ENCODE data around the gene B3GAT3. TPM values are rescaled to one million over a fixed set of nuclear protein-coding genes. Genes with fewer than 3 reads are reported as not detected.
A peak's percentile ranks its signal among the peaks of the same experiment; 100 is the strongest.
"Not testable (repeated sequence)": the region's sequence is repeated elsewhere in the genome, so short reads cannot be mapped to it uniquely, and the experiment has no call there.

Gene B3GAT3
- total RNA-seq, 1 donor from 2014 or later: 32.8 TPM

DNA sequence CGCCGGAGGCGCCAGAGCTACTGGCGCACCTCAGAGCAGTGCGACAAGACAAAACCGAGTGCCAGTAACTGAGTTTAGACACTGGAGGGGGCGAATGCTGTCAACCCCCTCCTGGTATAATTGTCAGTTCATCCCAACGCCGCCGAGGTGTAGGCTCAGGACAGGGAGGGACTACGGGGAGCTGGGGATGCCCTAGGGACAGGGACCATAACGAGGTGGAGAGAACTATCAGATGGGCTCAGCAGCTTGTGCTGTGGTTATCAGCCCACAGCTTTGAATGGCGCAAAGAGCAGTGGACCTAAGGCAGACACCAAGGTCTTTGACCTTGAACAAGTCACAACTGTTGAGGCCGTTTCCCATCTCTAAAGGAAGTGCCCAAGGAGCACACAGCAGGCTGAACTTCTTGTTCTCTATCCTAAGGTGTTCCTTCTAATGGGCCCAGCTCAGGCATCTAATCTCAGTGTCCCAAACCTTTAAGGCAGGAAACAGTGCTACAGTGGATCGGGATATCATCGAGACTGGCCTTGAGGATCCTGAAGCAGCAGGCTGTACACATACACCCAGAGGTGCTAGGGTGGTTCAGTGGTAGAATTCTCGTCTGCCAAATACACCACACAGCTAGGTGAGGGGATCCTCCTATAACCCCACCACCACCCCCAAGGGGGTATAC, 29.5 kb downstream of the B3GAT3 start:
- no peak for DNase-seq (ENCODE audit: low spot score)
- Mint-ChIP-seq H3K9me3 (ENCODE audit: unreplicated experiment) (no peaks in the 10 kb centered on the region), H3K27me3 (ENCODE audit: unreplicated experiment) (peaks cover 8% of the 10 kb centered on the region), H3K4me1 (ENCODE audit: unreplicated experiment) (peaks cover 24% of the 10 kb centered on the region), H3K36me3 (ENCODE audit: low read depth, unreplicated experiment) (peaks cover 35% of the 10 kb centered on the region), H3K4me3 (ENCODE audit: unreplicated experiment) (peak overlapping the region; percentile 90), H3K27ac (ENCODE audit: unreplicated experiment) (peak overlapping the region; percentile 97)
- TF ChIP-seq, protein P1, sequence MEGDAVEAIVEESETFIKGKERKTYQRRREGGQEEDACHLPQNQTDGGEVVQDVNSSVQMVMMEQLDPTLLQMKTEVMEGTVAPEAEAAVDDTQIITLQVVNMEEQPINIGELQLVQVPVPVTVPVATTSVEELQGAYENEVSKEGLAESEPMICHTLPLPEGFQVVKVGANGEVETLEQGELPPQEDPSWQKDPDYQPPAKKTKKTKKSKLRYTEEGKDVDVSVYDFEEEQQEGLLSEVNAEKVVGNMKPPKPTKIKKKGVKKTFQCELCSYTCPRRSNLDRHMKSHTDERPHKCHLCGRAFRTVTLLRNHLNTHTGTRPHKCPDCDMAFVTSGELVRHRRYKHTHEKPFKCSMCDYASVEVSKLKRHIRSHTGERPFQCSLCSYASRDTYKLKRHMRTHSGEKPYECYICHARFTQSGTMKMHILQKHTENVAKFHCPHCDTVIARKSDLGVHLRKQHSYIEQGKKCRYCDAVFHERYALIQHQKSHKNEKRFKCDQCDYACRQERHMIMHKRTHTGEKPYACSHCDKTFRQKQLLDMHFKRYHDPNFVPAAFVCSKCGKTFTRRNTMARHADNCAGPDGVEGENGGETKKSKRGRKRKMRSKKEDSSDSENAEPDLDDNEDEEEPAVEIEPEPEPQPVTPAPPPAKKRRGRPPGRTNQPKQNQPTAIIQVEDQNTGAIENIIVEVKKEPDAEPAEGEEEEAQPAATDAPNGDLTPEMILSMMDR (IDR thresholded peaks at IDR 0.05; ENCODE audit: unreplicated experiment): no peak

DNA sequence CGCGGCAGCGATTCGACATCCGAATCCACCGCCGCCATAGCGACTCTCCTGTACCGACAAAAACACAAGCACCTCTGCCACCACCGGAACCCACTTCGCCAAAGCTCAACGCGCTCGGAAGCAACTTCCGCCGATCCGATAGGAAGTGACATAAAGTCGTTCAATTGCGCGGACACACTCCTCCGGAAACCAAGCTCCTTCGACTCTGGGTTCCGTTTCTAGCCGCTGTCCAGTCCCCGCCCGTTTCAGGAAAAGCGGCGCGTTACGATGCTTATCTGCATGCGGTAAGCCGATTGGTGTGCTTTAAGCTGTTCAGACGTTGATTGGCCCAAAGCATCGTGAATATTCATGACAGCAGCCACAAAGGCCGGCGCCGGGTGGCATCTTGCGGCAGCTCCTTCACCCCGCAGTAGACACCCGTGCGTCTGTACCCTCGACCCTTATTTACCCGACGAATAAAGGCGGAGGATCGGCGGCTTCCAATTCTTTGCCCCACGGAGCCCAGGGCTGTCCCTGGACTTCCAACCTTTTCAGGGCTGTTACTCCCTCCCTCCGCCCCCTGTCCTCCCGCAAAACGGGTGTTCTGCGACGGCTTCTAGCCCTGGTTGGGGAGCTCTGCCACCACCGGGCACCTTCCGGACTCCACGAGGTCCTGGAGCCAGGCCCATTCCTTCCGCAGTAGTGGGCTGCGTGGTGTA, 30.2 kb downstream of the B3GAT3 start, which contains the start of gene TUT1:
TUT1 (minus strand) TSS at position 76 of the 698 bp plus-strand sequence; CDS start at position 38, 38 bp downstream.
- H3K4me1 Mint-ChIP-seq (ENCODE audit: unreplicated experiment): peaks cover 24% of the 10 kb centered on the region
- peak; percentile 90 for DNase-seq (ENCODE audit: low spot score)
- peaks cover 31% of the 10 kb centered on the region for H3K36me3 Mint-ChIP-seq (ENCODE audit: low read depth, unreplicated experiment)
- H3K9me3 Mint-ChIP-seq (ENCODE audit: unreplicated experiment): no peaks in the 10 kb centered on the region
- H3K27me3 Mint-ChIP-seq (ENCODE audit: unreplicated experiment): peaks cover 8% of the 10 kb centered on the region
- TF ChIP-seq, protein P1 (IDR thresholded peaks at IDR 0.05; ENCODE audit: unreplicated experiment): no peak
- peak within 1 kb of the TSS; percentile 90 for H3K4me3 Mint-ChIP-seq (ENCODE audit: unreplicated experiment)
- H3K27ac Mint-ChIP-seq (ENCODE audit: unreplicated experiment): peak within 1 kb of the TSS; percentile 97

DNA sequence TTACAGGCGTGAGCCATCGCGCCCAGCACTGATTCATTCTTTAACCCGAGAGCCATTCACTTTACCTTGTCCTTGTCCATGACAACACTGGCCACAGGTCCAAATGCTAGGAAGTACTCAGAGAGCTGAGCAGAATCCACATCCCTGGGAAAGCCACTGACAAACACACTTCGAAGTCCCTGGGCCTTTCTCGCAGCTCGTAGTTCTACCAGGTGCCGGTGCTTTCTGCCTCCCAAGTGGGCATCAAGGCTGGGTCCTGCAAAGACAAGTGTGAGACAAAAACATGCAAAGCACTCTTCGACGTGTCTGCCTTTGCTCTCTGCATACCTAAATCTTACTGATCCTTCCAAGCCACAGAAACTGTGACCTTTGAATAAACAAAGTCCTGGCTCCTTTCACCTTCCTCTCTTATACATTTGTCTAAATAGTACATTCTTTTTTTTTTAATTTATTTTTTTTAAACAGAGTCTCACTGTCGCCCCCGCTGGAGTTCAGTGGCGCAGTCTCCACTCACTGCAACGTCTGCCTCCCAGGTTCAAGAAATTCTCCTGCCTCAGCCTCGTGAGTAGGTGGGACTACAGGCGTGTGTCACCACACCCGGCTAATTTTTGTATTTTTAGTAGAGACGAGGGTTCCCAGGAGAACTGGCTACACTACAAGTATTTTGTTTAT, 32.7 kb downstream of the B3GAT3 start:
- DNase-seq (ENCODE audit: low spot score): no peak
- Mint-ChIP-seq H3K4me1 (ENCODE audit: unreplicated experiment) (peaks cover 20% of the 10 kb centered on the region), H3K27ac (ENCODE audit: unreplicated experiment) (no peak overlapping the region), H3K27me3 (ENCODE audit: unreplicated experiment) (peaks cover 5% of the 10 kb centered on the region), H3K36me3 (ENCODE audit: low read depth, unreplicated experiment) (peaks cover 12% of the 10 kb centered on the region), H3K9me3 (ENCODE audit: unreplicated experiment) (no peaks in the 10 kb centered on the region), H3K4me3 (ENCODE audit: unreplicated experiment) (no peak overlapping the region)
- TF ChIP-seq, protein P1 (IDR thresholded peaks at IDR 0.05; ENCODE audit: unreplicated experiment): peak; percentile 51

DNA sequence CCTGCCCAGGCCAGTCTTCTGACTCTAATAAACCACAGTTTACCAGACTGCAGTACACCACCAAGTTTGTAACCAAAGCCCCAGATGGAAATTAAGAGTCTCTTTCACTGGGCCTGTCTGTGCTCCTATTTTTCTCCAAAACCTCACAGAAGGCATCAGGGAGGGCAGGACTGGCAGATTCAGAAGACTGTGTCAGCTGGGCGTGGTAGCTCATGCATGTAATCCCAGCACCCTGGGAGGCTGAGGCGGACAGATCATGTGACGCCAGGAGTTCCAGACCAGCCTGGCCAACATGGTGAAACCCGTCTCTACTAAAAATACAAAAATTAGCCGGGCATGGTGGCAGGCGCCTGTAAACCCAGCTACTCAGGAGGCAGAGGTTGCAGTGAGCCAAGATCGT, 36.4 kb downstream of the B3GAT3 start:
- H3K27ac Mint-ChIP-seq (ENCODE audit: unreplicated experiment); H3K4me3 Mint-ChIP-seq (ENCODE audit: unreplicated experiment); H3K4me1 Mint-ChIP-seq (ENCODE audit: unreplicated experiment); H3K27me3 Mint-ChIP-seq (ENCODE audit: unreplicated experiment); H3K9me3 Mint-ChIP-seq (ENCODE audit: unreplicated experiment); DNase-seq (ENCODE audit: low spot score): not testable (repeated sequence)
- H3K36me3 Mint-ChIP-seq (ENCODE audit: low read depth, unreplicated experiment): peaks cover 12% of the 10 kb centered on the region

DNA sequence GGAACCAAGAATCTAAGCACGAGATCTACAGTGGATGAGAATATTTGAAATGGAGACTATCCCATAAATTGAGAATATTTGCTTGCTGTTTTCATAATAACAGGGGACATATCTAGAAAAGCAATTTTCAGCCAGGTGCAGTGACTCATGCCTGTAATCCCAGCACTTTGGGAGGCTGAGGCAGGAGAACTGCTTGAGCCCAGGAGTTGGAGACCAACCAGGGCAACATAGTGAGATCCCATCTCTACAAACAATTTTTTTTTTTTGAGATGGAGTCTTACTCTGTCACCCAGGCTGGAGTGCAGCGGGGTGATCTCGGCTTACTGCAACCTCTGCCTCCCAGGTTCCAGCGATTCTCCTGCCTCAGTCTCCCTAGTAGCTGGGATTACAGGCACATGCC, 40.1 kb downstream of the B3GAT3 start:
- not testable (repeated sequence) for DNase-seq (ENCODE audit: low spot score); H3K27ac Mint-ChIP-seq (ENCODE audit: unreplicated experiment); H3K9me3 Mint-ChIP-seq (ENCODE audit: unreplicated experiment); H3K4me3 Mint-ChIP-seq (ENCODE audit: unreplicated experiment)
- peaks cover 10% of the 10 kb centered on the region for H3K27me3 Mint-ChIP-seq (ENCODE audit: unreplicated experiment)
- H3K4me1 Mint-ChIP-seq (ENCODE audit: unreplicated experiment): peaks cover 17% of the 10 kb centered on the region
- peaks cover 13% of the 10 kb centered on the region for H3K36me3 Mint-ChIP-seq (ENCODE audit: low read depth, unreplicated experiment)
